Measurements from ENCODE around the gene PTPRN2.

Gene PTPRN2

GRCh38 chr7:158060216-158060615, 527.4 kb downstream of the PTPRN2 start:
- no peak overlapping the region for H3K4me3 ChIP-seq (ENCODE audit: low read depth, low read length)
- DNase-seq (ENCODE audit: low read depth), result no peak
- no peak for TF ChIP-seq CTCF (IDR thresholded peaks at IDR 0.05; ENCODE audit: control insufficient read depth, extremely low read depth, insufficient read depth)

DNA sequence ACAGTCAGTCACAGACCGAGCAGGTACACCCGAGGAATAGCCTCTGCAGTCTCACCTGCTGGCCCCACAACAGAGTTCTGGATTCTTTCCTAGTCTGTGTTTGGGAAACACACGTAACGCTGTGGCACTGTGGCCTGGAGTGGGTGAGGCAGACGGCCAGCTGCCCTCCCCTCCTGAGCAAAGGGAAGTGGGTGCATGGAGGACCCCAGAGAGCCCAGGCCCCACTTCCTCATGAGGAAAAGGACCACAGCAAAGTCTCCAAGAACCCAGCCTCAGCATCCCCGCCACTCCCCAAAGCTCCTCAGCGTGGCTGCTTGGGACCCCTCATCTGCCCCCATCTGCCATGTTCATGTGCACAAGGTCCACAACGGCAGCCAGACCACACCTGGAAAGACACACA, 530.2 kb downstream of the PTPRN2 start:
- H3K4me3 ChIP-seq (ENCODE audit: low read depth, low read length), result no peak overlapping the region
- DNase-seq (ENCODE audit: low read depth), result no peak
- TF ChIP-seq CTCF (IDR thresholded peaks at IDR 0.05; ENCODE audit: control insufficient read depth, extremely low read depth, insufficient read depth), result no peak

DNA sequence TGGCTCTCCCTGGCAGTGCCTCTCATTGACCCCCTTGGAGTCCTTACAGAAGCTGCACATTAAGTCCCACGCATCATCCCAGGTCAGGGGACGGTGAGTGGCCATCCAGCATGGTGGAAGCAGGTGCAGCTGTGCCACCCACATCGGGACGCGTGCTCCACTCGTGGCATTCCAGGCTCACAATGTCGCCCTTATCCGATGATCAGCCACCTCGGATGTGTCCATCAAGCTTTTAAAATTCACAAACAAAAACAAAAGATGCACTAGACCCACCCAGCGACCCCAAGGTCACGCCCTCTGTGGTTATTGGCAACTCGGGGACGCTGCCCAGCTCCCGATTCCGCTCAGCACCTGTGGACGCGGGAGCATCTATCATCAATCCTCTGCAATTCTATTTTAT, 530.9 kb downstream of the PTPRN2 start:
- TF ChIP-seq CTCF (IDR thresholded peaks at IDR 0.05; ENCODE audit: control insufficient read depth, extremely low read depth, insufficient read depth), result no peak
- DNase-seq (ENCODE audit: low read depth), result no peak
- no peak overlapping the region for H3K4me3 ChIP-seq (ENCODE audit: low read depth, low read length)

- TF ChIP-seq CTCF (IDR thresholded peaks at IDR 0.05; ENCODE audit: control insufficient read depth, extremely low read depth, insufficient read depth), result no peak
- DNase-seq (ENCODE audit: low read depth), result no peak
- H3K4me3 ChIP-seq (ENCODE audit: low read depth, low read length), result no peak overlapping the region
These were observed 531.7 kb downstream of the PTPRN2 start for GRCh38 chr7:158055726-158056510.

- no peak overlapping the region for H3K4me3 ChIP-seq (ENCODE audit: low read depth, low read length)
- no peak for TF ChIP-seq CTCF (IDR thresholded peaks at IDR 0.05; ENCODE audit: control insufficient read depth, extremely low read depth, insufficient read depth)
- no peak for DNase-seq (ENCODE audit: low read depth)
These were observed 533.0 kb downstream of the PTPRN2 start for GRCh38 chr7:158054611-158055010.

GRCh38 chr7:158054081-158054480, 533.5 kb downstream of the PTPRN2 start:
- no peak overlapping the region for H3K4me3 ChIP-seq (ENCODE audit: low read depth, low read length)
- TF ChIP-seq CTCF (IDR thresholded peaks at IDR 0.05; ENCODE audit: control insufficient read depth, extremely low read depth, insufficient read depth), result no peak
- DNase-seq (ENCODE audit: low read depth), result no peak

Measured in LNCaP clone FGC (cell line).